Endothelial cell of umbilical vein (primary cell): ENCODE measurements around the gene STX8.

Source experiments
- CTCF ChIP-seq, 2 donors: IDR thresholded peaks; 1 replicate in 1 of 2; 2 replicates in 1 of 2; pipeline ENCODE4 v1.5.1; 2011; ENCODE audit warnings: low read length in 2 of 2, mild to moderate bottlenecking in 2 of 2, moderate library complexity in 2 of 2, control low read depth in 1 of 2, inconsistent platforms in 1 of 2, low read depth in 1 of 2; ENCODE audit not compliant: insufficient read depth in 1 of 2; ENCODE audit errors: extremely low read depth in 1 of 2
- EZH2 ChIP-seq: IDR thresholded peaks from 2 replicates; pipeline ENCODE4 v1.6.1; 2012; ENCODE audit warnings: borderline replicate concordance, low read depth, mild to moderate bottlenecking, moderate library complexity, low read length, inconsistent platforms; ENCODE audit not compliant: severe bottlenecking
- GATA2 ChIP-seq: IDR thresholded peaks from 2 replicates; pipeline ENCODE4 v1.7.0; 2011; ENCODE audit warnings: low read depth, mild to moderate bottlenecking, moderate library complexity, mixed read lengths, low read length; ENCODE audit not compliant: insufficient read length, insufficient read depth

- TF ChIP-seq CTCF (IDR thresholded peaks at IDR 0.05; ENCODE audit: extremely low read depth in 1 of 2, insufficient read depth in 1 of 2, low read depth in 1 of 2, low read length in 2 of 2) = no peak
- TF ChIP-seq EZH2 = no peak
- TF ChIP-seq GATA2 = no peak
Measured at GRCh38 chr17:9306086-9306485, 269.5 kb downstream of the STX8 start.
